A549 (cell line): Measurements from ENCODE around the gene GABRA4. TPM values are rescaled to one million over a fixed set of nuclear protein-coding genes. Genes with fewer than 3 reads are reported as not detected.

Experiments used
- ATAC-seq, 2 experiments: fragments of 200-7000 bp in 1 of 2; fragments of >200 bp in 1 of 2; cut with Nextera tagmentation in 1 of 2; cut with Tn5 transposase in 1 of 2; 3 replicates each; pipeline versions ENCODE4 v1.8.0 to v1.9.1; 2018 to 2020; ENCODE audit warnings: mild to moderate bottlenecking in 1 of 2, moderate library complexity in 1 of 2
- CTCF ChIA-PET: fragments of 300-600 bp; sonication (Branson Sonifier 250); formaldehyde crosslinking; extraction: SDS; loops from one replicate; lab custom pipeline; 2021; ENCODE audit warnings: antibody characterized with exemption, inconsistent platforms; lab: Yijun Ruan, JAX
- POLR2A ChIA-PET: fragments of 350-600 bp; formaldehyde crosslinking; extraction: SDS; loops from one replicate; lab custom pipeline; 2021; ENCODE audit warnings: antibody characterized with exemption, inconsistent platforms; lab: Yijun Ruan, JAX
- DNase-seq, 2 experiments: peaks; one replicate each; pipeline versions ENCODE4 v3.0.0 to v3.0.0-alpha.2; 2011 to 2016; ENCODE audit warnings: low read depth in 1 of 2, low spot score in 1 of 2
- FAIRE-seq: peaks from 2 replicates; lab custom pipeline; 2011; peaks lifted over from hg19 to GRCh38; lab: Jason Lieb, UNC
- H3K27ac ChIP-seq, 2 experiments: fragments of >200 bp; sonication (Bioruptor Twin); formaldehyde crosslinking; 3 replicates each; pipeline ENCODE4 v1.5.1; 2016 to 2017
- H3K4me1 ChIP-seq: fragments of >200 bp; sonication (Bioruptor Twin); formaldehyde crosslinking; 3 replicates; pipeline ENCODE4 v1.6.1; 2016
- H3K4me2 ChIP-seq: fragments of >200 bp; sonication (Bioruptor Twin); formaldehyde crosslinking; 3 replicates; pipeline ENCODE4 v1.6.1; 2016
- H3K4me3 ChIP-seq: fragments of >200 bp; sonication (Bioruptor Twin); formaldehyde crosslinking; 3 replicates; pipeline ENCODE4 v1.5.1; 2016
- H3K9me3 ChIP-seq: fragments of >200 bp; sonication (Bioruptor Twin); formaldehyde crosslinking; 3 replicates; pipeline ENCODE4 v1.6.1; 2016
- CEBPB ChIP-seq, 2 experiments: fragments of >200 bp in 1 of 2; sonication (Bioruptor Twin) in 1 of 2; formaldehyde crosslinking in 1 of 2; IDR thresholded peaks; 2 replicates each; pipeline ENCODE4 v1.6.1; 2012 to 2016
- CHD4 ChIP-seq: fragments of 200-600 bp; sonication (generic); IDR thresholded peaks from 2 replicates; pipeline ENCODE4 v1.6.1; 2016; ENCODE audit warnings: antibody characterized with exemption, mild to moderate bottlenecking, borderline replicate concordance
- FOSB ChIP-seq: fragments of 250-450 bp; sonication (Bioruptor Pico); IDR thresholded peaks from 2 replicates; pipeline ENCODE4 v1.5.0; 2020; ENCODE audit warnings: mild to moderate bottlenecking, moderate library complexity
- FOSL2 ChIP-seq, 2 experiments: fragments of 450-650 bp in 1 of 2; fragments of >200 bp in 1 of 2; sonication (Bioruptor Twin) in 1 of 2; formaldehyde crosslinking; IDR thresholded peaks; 2 replicates each; pipeline versions ENCODE4 v1.5.0 to v1.6.1; 2016 to 2020; ENCODE audit warnings: mild to moderate bottlenecking in 1 of 2, moderate library complexity in 1 of 2
- GATA3 ChIP-seq: IDR thresholded peaks from 2 replicates; pipeline ENCODE4 v1.6.1; 2012; ENCODE audit warnings: borderline replicate concordance
- KDM1A ChIP-seq: fragments of 200-600 bp; sonication (generic); IDR thresholded peaks from 2 replicates; pipeline ENCODE4 v1.6.1; 2016; ENCODE audit warnings: low read depth, mild to moderate bottlenecking
- MAFK ChIP-seq: fragments of 450-650 bp; IDR thresholded peaks from 2 replicates; pipeline ENCODE4 v1.6.1; 2014; ENCODE audit not compliant: partially characterized antibody
- MAZ ChIP-seq: fragments of 150-350 bp; IDR thresholded peaks from 2 replicates; pipeline ENCODE4 v1.6.1; 2014; ENCODE audit warnings: antibody characterized with exemption, low read depth, low read length, borderline replicate concordance
- NPAS2 ChIP-seq: fragments of 250-450 bp; sonication (Bioruptor Pico); IDR thresholded peaks from 2 replicates; pipeline ENCODE4 v1.8.0; 2022; ENCODE audit warnings: mild to moderate bottlenecking, moderate library complexity, borderline replicate concordance
- NR3C1 ChIP-seq: fragments of >200 bp; sonication (Bioruptor Twin); formaldehyde crosslinking; IDR thresholded peaks from 3 replicates; pipeline ENCODE4 v1.6.1; 2017
- PHF8 ChIP-seq: fragments of 200-600 bp; sonication (generic); IDR thresholded peaks from 2 replicates; pipeline ENCODE4 v1.6.1; 2016; ENCODE audit warnings: low read depth, mild to moderate bottlenecking, antibody characterized with exemption, moderate library complexity, borderline replicate concordance
- SREBF2 ChIP-seq: fragments of 450-650 bp; IDR thresholded peaks from 2 replicates; pipeline ENCODE4 v1.6.1; 2014; ENCODE audit warnings: mild to moderate bottlenecking, moderate library complexity
- WGBS: methylation state at CpG from one replicate; pipeline ENCODE4 v1.1.6; 2017; ENCODE audit errors: missing lambda C conversion rate; 5-methylcytosine and 5-hydroxymethylcytosine counted together
- polyA plus RNA-seq, 4 experiments: library from polyadenylated mRNA; depleted of rRNA in 3 of 4; stranded (reverse); fragments of >200 nt; fragmentation: RNase III in 1 of 4; extraction: RNeasy Plus Mini Kit Qiagen cat#74134 plus additional on column Dnase treatment in 1 of 4; gene quantifications; 2 replicates in 3 of 4; 3 replicates in 1 of 4; pipeline ENCODE4 v1.2.3, GENCODE V29; 2011 to 2017
- TF ChIP-seq, protein P1 (sequence below): fragments of >200 bp; sonication (Bioruptor Twin); formaldehyde crosslinking; IDR thresholded peaks from 3 replicates; pipeline ENCODE4 v1.5.1; 2016
- TF ChIP-seq, protein P2 (sequence below): fragments of >200 bp; sonication (Bioruptor Twin); formaldehyde crosslinking; IDR thresholded peaks from 3 replicates; pipeline ENCODE4 v1.6.1; 2016
- TF ChIP-seq, protein P3 (sequence below): IDR thresholded peaks from 2 replicates; pipeline ENCODE4 v1.6.1; 2012
- TF ChIP-seq, protein P4 (sequence below): fragments of 150-350 bp; IDR thresholded peaks from 2 replicates; pipeline ENCODE4 v1.6.1; 2014; ENCODE audit warnings: low read depth, mild to moderate bottlenecking, low read length
- TF ChIP-seq, protein P5 (sequence below): fragments of 200-600 bp; sonication (generic); IDR thresholded peaks from 2 replicates; pipeline ENCODE4 v1.6.1; 2016; ENCODE audit warnings: antibody characterized with exemption, mild to moderate bottlenecking, moderate library complexity

GABRA4 gene
- polyA plus RNA-seq, 2 of the 4 experiments (the other 2 are of a cell fraction), result not detected

DNA sequence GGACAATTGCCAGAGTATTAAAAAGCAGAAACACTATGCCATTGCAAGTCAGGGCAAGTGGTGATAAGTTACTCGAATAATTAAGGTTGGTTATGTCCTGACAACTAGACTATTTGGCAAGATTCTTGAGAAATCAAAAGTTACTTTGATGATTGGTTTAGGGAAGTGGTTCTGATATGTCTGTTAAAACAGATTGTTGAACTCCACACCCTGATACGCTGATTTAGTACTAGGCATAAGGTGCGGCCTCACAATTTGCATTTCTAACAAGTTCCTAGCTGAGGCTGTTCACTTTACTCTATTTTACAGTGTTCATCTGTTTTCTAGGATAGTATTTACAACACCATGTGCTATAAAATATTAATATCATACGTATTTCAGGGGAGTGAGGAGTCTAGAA, 12.5 kb downstream of the GABRA4 start:
- no peak for ATAC-seq
- no peak for FAIRE-seq
- TF ChIP-seq, protein P1, sequence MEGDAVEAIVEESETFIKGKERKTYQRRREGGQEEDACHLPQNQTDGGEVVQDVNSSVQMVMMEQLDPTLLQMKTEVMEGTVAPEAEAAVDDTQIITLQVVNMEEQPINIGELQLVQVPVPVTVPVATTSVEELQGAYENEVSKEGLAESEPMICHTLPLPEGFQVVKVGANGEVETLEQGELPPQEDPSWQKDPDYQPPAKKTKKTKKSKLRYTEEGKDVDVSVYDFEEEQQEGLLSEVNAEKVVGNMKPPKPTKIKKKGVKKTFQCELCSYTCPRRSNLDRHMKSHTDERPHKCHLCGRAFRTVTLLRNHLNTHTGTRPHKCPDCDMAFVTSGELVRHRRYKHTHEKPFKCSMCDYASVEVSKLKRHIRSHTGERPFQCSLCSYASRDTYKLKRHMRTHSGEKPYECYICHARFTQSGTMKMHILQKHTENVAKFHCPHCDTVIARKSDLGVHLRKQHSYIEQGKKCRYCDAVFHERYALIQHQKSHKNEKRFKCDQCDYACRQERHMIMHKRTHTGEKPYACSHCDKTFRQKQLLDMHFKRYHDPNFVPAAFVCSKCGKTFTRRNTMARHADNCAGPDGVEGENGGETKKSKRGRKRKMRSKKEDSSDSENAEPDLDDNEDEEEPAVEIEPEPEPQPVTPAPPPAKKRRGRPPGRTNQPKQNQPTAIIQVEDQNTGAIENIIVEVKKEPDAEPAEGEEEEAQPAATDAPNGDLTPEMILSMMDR, result no peak
- ChIA-PET POLR2A (no interaction called here), CTCF (no interaction called here)
- WGBS, result 0% methylated on average over 4 of the region's 4 CpGs
- Histone ChIP-seq H3K9me3 (no peaks in the 10 kb centered on the region), H3K4me2 (no peak overlapping the region), H3K4me1 (no peaks in the 10 kb centered on the region), H3K27ac (no peak overlapping the region), H3K4me3 (no peak overlapping the region)
- DNase-seq, result no peak

DNA sequence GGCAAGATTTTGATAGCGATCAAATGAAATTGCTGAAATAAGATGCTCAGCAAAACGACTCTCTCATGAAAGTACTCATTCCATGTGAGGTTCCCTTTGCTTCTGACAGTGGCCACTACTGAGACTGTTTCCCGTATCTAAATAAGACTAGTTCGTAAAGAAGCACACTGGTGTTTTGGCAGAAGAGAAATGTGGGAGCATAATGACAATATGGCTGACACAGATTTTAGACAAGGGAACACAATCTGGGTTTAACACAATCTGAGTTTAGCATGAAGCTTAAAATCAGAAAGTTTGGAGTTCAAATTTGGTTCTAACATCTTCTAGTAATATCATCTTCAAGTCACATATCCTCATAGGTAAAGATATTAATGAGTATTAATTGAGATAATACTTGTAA, 13.7 kb downstream of the GABRA4 start:
- POLR2A ChIA-PET, result no interaction called here
- CTCF ChIA-PET, result no interaction called here
- FAIRE-seq, result no peak
- H3K4me3 ChIP-seq, result no peak overlapping the region
- ATAC-seq, result no peak
- DNase-seq, result no peak
- TF ChIP-seq, protein P1, result no peak
- TF ChIP-seq, protein P2, sequence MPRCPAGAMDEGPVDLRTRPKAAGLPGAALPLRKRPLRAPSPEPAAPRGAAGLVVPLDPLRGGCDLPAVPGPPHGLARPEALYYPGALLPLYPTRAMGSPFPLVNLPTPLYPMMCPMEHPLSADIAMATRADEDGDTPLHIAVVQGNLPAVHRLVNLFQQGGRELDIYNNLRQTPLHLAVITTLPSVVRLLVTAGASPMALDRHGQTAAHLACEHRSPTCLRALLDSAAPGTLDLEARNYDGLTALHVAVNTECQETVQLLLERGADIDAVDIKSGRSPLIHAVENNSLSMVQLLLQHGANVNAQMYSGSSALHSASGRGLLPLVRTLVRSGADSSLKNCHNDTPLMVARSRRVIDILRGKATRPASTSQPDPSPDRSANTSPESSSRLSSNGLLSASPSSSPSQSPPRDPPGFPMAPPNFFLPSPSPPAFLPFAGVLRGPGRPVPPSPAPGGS, result no peak
- TF ChIP-seq NR3C1, result no peak
- TF ChIP-seq NPAS2 (CRISPR knock-in tag), result no peak
- TF ChIP-seq, protein P3, sequence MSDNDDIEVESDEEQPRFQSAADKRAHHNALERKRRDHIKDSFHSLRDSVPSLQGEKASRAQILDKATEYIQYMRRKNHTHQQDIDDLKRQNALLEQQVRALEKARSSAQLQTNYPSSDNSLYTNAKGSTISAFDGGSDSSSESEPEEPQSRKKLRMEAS, result no peak
- H3K4me1 ChIP-seq, result no peaks in the 10 kb centered on the region
- H3K4me2 ChIP-seq, result no peak overlapping the region
- H3K9me3 ChIP-seq, result no peaks in the 10 kb centered on the region
- 23% methylated on average over 4 of the region's 4 CpGs for WGBS
- H3K27ac ChIP-seq, result no peak overlapping the region

DNA sequence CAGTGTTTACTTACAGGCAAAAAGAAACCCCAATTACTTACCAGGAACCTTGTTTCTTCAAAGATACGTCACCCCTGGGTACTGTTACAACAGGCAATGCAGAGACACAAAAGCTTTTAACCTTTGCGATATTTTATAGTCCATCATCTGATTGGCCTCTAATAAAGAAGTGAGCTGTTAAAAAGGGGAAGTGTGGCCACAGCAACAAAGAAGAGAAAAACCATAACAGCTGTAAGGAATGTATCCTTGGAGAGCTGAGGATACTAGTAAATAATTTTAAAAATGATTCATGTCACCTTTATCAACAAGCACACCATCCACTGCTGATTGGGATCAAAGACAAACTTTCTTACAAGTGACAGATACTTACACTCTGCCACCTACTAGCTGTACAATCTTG, 14.1 kb downstream of the GABRA4 start:
- DNase-seq (no peak), ATAC-seq (no peak), FAIRE-seq (no peak)
- Histone ChIP-seq H3K27ac (no peak overlapping the region), H3K4me3 (no peak overlapping the region), H3K9me3 (no peaks in the 10 kb centered on the region), H3K4me2 (no peak overlapping the region), H3K4me1 (no peaks in the 10 kb centered on the region)
- TF ChIP-seq SREBF2, result no peak
- no peak for TF ChIP-seq PHF8
- no peak for TF ChIP-seq MAZ
- no peak for TF ChIP-seq MAFK
- TF ChIP-seq FOSB (CRISPR knock-in tag), result no peak
- TF ChIP-seq, protein P4, sequence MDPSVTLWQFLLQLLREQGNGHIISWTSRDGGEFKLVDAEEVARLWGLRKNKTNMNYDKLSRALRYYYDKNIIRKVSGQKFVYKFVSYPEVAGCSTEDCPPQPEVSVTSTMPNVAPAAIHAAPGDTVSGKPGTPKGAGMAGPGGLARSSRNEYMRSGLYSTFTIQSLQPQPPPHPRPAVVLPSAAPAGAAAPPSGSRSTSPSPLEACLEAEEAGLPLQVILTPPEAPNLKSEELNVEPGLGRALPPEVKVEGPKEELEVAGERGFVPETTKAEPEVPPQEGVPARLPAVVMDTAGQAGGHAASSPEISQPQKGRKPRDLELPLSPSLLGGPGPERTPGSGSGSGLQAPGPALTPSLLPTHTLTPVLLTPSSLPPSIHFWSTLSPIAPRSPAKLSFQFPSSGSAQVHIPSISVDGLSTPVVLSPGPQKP, result no peak
- no peak for TF ChIP-seq CEBPB (IDR thresholded peaks at IDR 0.05)
- TF ChIP-seq, protein P3, result no peak
- no peak for TF ChIP-seq CHD4
- TF ChIP-seq, protein P5, sequence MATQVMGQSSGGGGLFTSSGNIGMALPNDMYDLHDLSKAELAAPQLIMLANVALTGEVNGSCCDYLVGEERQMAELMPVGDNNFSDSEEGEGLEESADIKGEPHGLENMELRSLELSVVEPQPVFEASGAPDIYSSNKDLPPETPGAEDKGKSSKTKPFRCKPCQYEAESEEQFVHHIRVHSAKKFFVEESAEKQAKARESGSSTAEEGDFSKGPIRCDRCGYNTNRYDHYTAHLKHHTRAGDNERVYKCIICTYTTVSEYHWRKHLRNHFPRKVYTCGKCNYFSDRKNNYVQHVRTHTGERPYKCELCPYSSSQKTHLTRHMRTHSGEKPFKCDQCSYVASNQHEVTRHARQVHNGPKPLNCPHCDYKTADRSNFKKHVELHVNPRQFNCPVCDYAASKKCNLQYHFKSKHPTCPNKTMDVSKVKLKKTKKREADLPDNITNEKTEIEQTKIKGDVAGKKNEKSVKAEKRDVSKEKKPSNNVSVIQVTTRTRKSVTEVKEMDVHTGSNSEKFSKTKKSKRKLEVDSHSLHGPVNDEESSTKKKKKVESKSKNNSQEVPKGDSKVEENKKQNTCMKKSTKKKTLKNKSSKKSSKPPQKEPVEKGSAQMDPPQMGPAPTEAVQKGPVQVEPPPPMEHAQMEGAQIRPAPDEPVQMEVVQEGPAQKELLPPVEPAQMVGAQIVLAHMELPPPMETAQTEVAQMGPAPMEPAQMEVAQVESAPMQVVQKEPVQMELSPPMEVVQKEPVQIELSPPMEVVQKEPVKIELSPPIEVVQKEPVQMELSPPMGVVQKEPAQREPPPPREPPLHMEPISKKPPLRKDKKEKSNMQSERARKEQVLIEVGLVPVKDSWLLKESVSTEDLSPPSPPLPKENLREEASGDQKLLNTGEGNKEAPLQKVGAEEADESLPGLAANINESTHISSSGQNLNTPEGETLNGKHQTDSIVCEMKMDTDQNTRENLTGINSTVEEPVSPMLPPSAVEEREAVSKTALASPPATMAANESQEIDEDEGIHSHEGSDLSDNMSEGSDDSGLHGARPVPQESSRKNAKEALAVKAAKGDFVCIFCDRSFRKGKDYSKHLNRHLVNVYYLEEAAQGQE, result no peak
- no peak for TF ChIP-seq FOSL2 (IDR thresholded peaks at IDR 0.05)
- TF ChIP-seq FOSL2 (CRISPR knock-in tag; IDR thresholded peaks at IDR 0.05), result no peak
- no peak for TF ChIP-seq KDM1A
- TF ChIP-seq GATA3, result no peak
- ChIA-PET CTCF (no interaction called here), POLR2A (no interaction called here)
- WGBS, result 31% methylated on average over 2 of the region's 2 CpGs
